Fibroblast of lung (primary cell): ENCODE measurements around the gene CCDC12.

Experiments
- CTCF ChIP-seq, 2 donors: IDR thresholded peaks in 1 of 2; conservative IDR thresholded peaks in 1 of 2; 1 replicate in 1 of 2; 2 replicates in 1 of 2; pipeline ENCODE4 v1.5.1; 2011 to 2012; ENCODE audit warnings: low read length in 2 of 2, control low read depth in 1 of 2, inconsistent platforms in 1 of 2, low read depth in 1 of 2, mild to moderate bottlenecking in 1 of 2
- EZH2 ChIP-seq: IDR thresholded peaks from 2 replicates; pipeline ENCODE4 v1.5.1; 2012; ENCODE audit warnings: low read length, control low read depth, mild to moderate bottlenecking; ENCODE audit errors: missing control alignments

DNA sequence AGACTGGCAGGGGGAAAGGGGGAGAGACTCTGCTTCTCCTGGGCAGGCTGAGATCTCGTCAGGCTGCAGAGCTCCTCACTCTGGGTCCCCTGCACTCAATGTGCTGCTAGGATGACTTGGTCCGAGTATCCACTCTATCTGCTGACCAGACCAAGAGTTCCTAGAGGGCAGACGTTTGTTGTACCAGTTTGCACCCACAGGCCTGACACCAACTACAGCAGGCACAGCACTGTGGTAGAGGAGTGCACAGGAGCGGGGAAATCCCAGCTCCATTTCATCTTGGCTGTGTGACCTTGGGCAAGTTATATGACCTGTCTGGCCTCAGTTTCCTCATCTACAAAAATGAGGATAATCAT is 29.0 kb downstream of the CCDC12 start:
- TF ChIP-seq CTCF (conservative IDR thresholded peaks at IDR 0.05 in 1 of 2, IDR thresholded peaks at IDR 0.05 in 1 of 2; ENCODE audit: low read depth in 1 of 2, low read length in 2 of 2): no peak
- TF ChIP-seq EZH2: no peak
